ENCODE data around the gene LIMS1. TPM values are rescaled to one million over a fixed set of nuclear protein-coding genes. Genes with fewer than 3 reads are reported as not detected.

Gene LIMS1
- total and polyA plus RNA-seq, 2 experiments from 2014 or later, result 28.6 to 36.9 TPM

GRCh38 chr2:108573061-108573460, 38.8 kb downstream of the LIMS1 start:
- H3K36me3 ChIP-seq (ENCODE audit: insufficient read depth), result no peaks in the 10 kb centered on the region
- peaks cover 74% of the 10 kb centered on the region for H3K79me2 ChIP-seq (replicated peaks; ENCODE audit: insufficient read depth)
- Mint-ChIP-seq H3K36me3 (ENCODE audit: low read depth) (no peaks in the 10 kb centered on the region), H3K9me3 (no peaks in the 10 kb centered on the region), H3K4me3 (no peak overlapping the region), H3K27ac (no peak overlapping the region), H3K4me1 (peaks cover 35% of the 10 kb centered on the region), H3K27me3 (ENCODE audit: insufficient read depth, low read depth, poor library complexity) (peaks cover 5% of the 10 kb centered on the region)
- DNase-seq (ENCODE audit: low spot score), result no peak
- H3K4me1 ChIP-seq (ENCODE audit: insufficient read depth), result peaks cover 31% of the 10 kb centered on the region
- no peaks in the 10 kb centered on the region for H3K27me3 ChIP-seq (ENCODE audit: insufficient read depth)
- no peaks in the 10 kb centered on the region for H3K9me2 ChIP-seq (ENCODE audit: insufficient read depth)
- H2AFZ ChIP-seq, result no peak overlapping the region
- no peak for ATAC-seq
- TF ChIP-seq ZNF331 (CRISPR knock-in tag; IDR thresholded peaks at IDR 0.05; ENCODE audit: low read depth) (no peak), NANOG (IDR thresholded peaks at IDR 0.05; ENCODE audit: borderline replicate concordance) (no peak), CTCF (conservative IDR thresholded peaks at IDR 0.05; ENCODE audit: low read depth in 2 of 2) (no peak), EZH2phosphoT487 (IDR thresholded peaks at IDR 0.05; ENCODE audit: unreplicated experiment) (no peak), REST (IDR thresholded peaks at IDR 0.05; ENCODE audit: unreplicated experiment) (no peak), STAT1 (IDR thresholded peaks at IDR 0.05; ENCODE audit: unreplicated experiment) (no peak), ZNF114 (CRISPR knock-in tag; IDR thresholded peaks at IDR 0.05) (no peak), CREB1 (CRISPR knock-in tag; IDR thresholded peaks at IDR 0.05; ENCODE audit: low read depth) (no peak), ETS1 (IDR thresholded peaks at IDR 0.05) (no peak), JUNB (IDR thresholded peaks at IDR 0.05; ENCODE audit: unreplicated experiment) (no peak), POLR2AphosphoS5 (IDR thresholded peaks at IDR 0.05; ENCODE audit: low read depth) (no peak), ZNF462 (CRISPR knock-in tag; IDR thresholded peaks at IDR 0.05) (no peak)
- H3K4me2 ChIP-seq, result no peak overlapping the region
- H3K27ac ChIP-seq (ENCODE audit: low read depth), result no peak overlapping the region
- no peaks in the 10 kb centered on the region for H3F3A ChIP-seq (replicated peaks; ENCODE audit: low read depth)
- H4K20me1 ChIP-seq (replicated peaks; ENCODE audit: insufficient read depth), result 0 out of 2 replicates have a peak, but pooled peaks cover 4% of the 10 kb centered on the region
- no peak overlapping the region for H3K4me3 ChIP-seq

All from GM23338 (cell line).